Esophagus mucosa (tissue), 1 donor: ENCODE results near the gene TSPOAP1. TPM values are rescaled to one million over a fixed set of nuclear protein-coding genes. Genes with fewer than 3 reads are reported as not detected.
"Not testable (repeated sequence)": the region's sequence is repeated elsewhere in the genome, so short reads cannot be mapped to it uniquely, and the experiment has no call there.

ENCODE experiments used
- ATAC-seq: fragments of 200-7000 bp; cut with Tn5 transposase; one replicate; pipeline ENCODE4 v1.9.1; 2020
- total RNA-seq: library from RNA; stranded (reverse); gene quantifications from one replicate; pipeline ENCODE4 v1.2.4, GENCODE V29; 2023
- donor health status: DM: yes; HTN: yes; CAD: no.

Gene TSPOAP1
- total RNA-seq, 1 donor from 2014 or later: 2.6 TPM

DNA sequence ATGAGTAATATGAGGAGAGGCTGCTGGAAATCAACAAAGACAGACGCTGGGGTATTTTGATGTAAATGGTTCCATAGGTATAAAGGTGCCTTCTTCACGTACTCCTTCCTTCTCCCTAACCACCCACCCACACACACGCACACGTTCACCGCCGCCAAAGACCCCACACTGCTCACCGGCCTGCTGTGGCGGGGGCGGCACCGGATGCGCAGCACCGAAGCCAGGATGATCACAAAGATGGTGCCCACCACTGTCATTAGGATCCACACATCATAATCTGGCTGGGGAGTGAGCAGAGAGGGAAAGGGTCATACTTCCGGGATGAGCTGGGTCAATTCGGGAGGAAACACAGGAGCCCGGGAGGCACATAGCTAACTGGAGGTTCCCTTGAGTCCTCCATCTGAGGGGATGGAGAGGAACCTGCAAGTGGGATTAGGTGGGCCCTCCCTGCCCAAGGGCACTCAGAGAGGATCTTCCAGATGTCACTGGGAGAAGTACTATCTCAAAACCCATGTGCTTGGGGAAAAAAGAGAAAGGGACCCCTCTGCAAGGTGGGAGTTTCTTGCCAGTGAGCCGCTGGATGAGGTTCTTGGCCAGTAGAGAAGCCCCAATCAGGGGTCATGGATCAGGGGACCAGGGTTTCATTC, 33.9 kb upstream of the TSPOAP1 start:
- ATAC-seq: no peak

DNA sequence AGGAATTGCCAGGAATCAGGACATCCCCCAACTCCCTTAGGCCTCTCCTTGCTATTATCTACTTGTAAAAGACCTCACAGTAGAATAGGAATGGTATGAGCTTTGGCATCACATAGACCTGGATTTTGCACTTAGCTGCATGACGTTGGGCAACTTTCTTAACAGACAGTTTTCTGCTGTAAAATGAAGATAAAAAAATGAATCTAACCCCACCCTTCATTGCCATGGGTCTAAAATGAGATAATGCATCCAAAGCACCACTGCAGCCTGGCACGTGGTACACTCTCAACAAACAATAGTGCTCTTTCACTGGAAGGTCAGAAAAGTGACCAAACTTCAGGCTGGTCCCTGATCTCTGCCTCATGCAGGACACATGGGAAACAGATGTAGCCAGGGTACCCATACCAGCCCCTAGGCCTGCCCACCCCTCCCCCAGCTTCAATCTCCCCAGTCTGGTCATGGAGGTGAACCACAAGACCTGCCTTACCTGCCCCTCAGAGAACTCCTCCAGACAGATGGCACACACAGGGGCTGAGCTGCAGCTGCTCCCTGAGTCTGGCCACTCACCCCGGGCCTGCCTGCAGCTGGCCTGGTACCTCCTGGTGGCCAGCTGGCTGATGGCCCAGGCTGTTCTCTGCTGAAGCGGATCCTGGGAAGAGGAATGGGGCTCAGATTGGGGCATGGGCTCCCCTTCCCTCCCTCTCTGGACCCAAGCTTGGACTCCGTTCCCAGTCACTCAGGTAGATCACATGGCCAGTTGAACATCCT, 31.9 kb upstream of the TSPOAP1 start:
- ATAC-seq: no peak

DNA sequence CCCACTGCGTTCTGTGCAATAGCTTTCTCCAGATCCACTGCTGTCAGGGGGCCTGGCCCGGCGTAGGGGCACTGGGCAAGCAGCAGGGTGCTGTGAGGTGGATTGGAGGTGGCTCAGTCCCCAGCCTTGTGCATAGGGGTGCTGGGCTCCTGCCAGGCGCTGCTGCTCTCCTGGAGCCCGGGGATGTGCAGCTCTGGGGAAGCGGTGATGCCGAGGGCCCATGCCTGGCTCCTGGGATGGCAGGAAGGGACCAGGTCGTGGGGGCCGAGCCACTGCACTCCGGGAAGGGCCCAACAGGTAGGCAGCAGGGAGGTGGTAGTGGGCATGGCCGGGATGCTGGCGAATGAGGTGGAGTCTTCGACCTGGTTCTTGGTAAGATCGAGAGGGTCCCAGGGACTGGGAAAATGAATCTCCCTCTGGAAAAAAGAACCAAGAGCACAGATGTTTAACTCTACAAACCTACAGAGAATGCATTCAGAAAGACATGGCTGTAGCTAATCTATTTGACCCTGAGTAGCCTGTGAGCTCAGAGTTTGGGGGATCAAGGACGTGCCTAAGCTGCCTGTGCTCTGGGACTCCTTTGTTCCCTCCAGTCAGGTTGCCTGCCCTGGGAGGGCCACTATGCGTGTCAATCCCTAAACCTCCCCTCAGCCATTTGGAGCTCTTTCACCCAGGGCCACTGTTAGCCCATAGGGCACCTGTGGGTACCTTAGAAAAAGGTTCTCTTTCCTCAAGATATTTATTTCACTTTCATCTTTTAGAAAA, 30.0 kb upstream of the TSPOAP1 start:
- no peak for ATAC-seq

DNA sequence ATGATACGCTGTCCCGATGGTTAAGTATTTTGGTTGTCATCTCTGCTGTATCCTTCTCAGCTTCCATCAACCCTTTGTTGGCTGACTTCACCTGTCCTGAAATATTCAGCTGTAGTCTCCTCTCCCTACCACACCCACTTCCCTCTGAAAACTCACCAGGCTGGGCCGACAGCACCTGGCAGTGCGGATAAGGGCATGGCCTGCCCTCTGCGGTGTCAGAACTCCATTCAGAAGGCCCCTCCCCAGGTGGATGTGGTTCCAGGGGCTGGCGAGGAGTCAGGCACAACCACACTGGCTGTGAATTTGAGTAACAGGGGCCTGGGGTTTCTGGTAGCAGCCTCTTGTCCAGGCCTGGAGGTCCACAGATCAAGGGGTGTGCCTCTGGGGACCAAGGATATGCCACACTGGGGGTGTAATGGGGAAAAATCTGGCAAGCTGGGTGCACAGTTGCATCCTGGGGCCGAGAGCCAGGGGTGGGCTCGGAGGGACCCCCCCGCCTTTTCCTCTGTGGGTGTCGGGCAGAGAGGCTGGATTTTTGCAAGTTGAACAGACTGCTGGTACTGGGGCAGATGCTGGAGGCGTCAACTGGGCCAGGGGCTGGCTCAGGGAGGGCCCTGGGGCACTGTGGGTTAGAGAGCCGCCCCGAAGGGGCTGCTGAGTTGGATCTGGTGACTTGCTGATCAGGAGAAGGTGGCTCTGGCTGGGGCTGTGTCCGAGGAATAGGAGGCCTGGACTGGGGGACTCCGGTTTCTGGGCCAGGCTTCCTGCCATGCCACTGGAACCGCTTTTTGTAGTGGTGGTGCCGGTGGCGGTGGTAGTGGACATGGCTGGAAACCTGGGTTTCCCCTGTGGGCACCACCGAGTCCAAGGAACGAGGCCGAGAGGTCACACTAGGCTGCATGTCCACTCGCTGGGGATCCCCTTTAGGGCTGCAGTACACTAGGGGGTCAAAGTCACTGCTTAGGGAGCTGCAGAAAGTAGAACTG, 29.0 kb upstream of the TSPOAP1 start:
- ATAC-seq: peak; percentile 74

DNA sequence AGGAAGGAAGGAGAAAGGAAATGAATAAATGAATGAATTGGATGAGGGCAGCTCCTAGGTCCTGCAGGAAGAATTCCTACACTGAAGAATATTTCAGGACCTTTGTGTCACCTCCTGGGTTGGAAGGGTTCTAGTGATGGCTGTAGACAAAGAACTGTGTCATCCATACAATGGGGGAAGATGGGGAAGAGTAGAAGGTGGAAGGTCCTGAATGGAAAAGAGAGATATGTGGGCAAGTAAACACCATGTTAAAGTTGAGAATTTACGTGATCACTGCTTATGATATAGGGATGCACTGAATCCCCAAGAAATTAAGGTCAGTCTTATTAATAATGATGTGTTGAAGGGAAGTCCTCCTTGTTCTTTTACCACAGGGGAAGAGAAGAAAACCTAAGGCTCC, 27.6 kb upstream of the TSPOAP1 start:
- ATAC-seq: no peak

DNA sequence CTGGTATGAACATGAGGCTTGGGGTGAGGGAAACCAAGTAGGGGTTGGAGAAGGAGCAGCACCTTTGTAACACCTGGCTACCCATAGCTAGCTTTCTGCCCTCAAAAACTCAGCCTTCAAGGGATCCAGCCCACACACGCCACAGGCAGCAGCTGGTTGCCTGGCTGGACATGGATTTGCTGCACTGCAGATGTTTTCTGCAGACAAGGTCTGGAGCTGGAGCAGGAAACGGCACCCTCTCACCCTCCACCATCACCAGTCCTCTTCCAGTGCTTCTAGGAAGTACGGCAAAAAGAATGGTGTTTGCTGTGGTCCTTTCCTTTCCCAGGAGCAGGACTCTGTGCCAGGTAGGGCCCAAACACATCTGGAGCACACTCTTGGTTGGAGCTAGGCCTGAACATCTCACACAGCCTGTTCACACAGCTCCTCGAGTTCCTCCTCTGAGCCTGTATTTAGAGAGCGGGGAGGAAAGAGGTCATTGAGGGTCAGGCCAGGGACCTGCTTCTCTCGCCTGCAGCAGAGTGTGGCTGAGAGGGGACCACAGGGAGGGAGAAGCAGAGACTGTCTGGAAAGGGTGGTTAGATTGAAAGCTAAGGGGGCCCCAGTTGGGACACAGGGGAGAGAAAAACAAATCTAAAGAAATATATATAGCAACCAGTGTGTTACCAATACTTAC, 26.1 kb upstream of the TSPOAP1 start:
- ATAC-seq: no peak

DNA sequence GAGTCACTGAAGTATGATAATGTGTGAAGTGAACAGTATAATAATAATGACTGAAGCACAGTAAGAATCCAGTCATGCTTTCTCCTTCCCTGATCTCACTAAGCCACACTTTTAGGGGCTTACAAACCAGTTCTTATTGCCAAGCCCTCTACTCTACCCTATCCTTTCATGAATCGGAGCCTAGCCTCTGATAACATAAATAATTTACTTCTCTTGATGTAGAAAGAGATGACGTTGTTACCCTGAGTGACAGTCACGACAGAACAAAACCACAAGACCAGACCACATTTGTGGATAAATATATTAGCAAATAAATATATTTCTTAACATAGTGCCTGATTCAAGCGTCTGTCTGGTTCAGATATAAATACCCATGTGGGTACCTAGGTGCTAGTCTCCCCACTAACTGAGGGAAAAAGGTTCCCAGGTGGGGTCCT, 24.8 kb upstream of the TSPOAP1 start:
- no peak for ATAC-seq

DNA sequence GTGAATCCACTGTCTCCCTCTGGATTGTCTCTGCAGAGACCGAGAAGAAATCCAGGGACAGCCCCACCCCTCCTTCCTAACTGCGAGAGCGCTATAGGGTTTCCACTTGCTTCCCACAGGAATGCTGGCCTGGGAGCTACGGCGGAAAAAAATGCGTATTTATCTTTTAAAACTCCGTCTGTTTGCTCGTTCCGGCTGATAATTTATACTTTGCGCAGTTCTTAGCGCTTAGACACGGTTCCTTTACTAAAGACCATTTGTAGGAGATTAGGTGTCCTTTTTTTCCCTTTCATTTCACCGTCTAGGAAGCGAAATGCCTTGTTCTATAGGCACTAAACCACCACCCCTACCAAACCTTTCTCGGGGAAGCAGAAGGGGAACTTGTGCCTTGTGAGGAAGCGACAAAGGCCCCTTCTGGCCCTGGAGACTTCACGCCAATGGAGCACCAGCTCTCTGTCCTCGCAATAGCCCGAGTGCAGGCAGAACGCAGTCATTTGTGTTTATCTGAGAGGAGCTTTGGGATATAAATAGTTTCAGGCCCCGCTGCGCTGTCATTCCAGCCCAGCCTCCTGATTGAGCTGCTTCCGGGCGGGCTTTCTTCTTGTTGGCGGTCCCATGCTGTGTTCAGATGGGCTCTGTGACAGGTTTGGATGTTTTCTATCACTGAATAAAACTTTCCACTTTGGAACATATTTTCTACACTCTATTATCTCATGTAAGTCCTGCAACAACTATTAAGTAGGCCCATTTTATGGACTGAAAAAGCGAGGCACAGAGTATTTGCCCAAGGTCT, 24.2 kb upstream of the TSPOAP1 start:
- ATAC-seq: peak; percentile 17

DNA sequence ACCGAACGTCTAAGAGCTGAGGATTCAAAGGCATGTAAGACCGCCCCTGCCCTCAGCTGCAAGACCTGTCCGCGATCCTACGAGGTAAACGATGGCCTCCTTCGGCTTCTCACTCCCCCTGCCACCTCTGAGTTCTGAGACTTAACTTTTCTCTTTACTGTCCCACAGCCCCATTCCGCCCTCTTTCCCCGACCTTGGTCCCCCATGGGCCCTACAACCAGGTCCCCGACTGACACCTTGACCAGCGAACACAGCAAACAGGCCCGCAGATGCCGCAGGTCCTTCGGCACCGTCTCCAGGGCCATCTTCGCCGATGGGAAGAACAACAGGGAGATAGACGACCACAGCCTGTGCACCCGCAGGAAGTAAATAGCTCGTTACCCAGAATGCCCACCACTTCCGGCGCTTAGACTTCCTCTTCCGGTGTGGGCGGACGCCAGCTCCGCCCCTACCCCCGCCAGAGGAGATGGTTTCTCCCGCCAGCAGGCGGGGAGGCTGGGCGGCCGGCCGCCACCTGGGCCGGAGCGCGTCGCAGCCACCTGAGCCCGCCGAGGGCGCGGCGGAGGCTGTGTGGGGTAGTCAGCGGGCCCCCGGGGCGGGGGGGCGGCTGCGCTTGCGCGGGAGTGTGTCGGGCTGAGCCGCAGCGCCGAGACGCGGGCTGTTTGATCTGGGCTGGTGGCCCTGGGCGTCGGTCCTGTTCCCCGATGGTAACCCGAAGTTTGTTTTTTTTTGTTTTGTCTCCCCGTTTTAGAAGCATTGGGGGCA, 23.4 kb upstream of the TSPOAP1 start, which contains the start of gene SUPT4H1:
SUPT4H1 (minus strand) TSS at position 371 of the 765 bp plus-strand sequence; CDS start at position 305, 66 bp downstream.
- ATAC-seq: peak; percentile 97

DNA sequence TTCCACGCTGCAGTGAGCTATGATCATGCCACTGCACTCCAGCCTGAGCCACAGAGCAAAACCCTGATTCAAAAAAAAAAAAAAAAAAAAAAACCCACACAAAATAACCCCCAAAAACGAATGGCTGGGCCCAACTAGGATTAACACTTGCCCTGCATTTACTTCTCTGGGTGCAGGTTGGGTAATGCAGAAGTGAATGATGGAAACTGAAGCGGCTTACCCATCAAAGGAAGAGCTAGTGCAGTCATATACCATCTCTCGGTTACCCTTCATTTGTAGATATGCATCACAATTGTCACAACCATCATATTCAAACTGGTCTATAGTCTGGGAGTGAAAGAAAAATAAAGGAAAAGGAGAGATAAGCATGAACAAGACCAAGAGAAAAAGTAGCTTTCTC, 22.6 kb upstream of the TSPOAP1 start:
- ATAC-seq: no peak

DNA sequence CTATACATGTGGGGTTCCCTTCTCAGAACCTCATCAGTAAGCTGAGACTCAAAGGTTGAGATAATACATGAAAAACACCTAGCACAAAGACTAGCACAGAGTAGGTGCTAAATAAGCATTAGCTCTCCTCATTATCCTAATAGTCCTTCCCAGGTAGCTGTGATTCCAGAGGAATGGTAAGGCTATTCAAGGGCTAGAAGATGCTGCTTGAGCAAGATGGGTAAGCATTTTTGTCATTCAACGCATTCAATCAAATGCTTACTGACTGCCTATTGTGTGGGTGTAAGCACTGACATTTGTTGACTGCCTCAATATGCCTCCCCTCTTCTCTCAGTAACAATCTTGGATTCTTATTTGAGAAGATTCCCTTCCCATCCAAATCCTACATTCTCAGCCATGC, 19.4 kb upstream of the TSPOAP1 start:
- no peak for ATAC-seq

DNA sequence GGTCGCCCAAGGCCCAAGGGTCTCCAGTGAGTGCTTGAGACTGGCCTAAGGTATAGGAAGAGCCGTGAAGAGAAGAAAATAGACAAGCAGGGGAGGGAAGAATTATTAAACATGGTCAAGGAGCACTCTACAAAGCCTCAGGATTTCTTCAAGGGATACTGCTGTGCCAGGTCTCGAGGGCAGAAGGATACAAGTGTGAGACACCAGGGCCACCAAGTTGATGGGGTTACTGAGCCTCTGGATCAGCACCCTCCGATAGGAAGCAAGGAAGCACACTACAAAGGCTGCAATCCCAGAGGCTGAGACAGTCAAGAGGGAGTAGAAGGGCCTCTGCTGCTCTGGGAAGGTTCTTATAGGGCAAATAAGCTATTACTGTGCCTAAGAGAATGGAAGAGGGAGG, 16.9 kb upstream of the TSPOAP1 start:
- no peak for ATAC-seq

DNA sequence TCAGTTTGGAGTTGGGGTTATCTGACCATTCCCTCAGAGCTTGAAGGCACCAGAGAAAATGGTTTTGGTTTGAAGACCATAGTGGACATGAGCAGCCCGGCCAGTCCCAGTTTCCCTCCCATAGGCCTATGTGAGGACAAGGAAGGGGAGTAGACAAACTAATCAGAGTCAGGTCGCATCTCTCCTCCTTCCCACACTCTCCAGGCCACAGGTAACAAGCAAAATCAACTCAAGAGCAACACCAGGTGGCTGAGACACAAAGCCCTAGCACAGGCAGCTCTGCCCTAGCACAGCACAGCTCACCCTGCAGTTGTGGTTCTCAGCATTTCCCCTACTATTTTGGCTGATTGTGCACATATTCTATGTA, 16.2 kb upstream of the TSPOAP1 start:
- peak; percentile 55 for ATAC-seq

DNA sequence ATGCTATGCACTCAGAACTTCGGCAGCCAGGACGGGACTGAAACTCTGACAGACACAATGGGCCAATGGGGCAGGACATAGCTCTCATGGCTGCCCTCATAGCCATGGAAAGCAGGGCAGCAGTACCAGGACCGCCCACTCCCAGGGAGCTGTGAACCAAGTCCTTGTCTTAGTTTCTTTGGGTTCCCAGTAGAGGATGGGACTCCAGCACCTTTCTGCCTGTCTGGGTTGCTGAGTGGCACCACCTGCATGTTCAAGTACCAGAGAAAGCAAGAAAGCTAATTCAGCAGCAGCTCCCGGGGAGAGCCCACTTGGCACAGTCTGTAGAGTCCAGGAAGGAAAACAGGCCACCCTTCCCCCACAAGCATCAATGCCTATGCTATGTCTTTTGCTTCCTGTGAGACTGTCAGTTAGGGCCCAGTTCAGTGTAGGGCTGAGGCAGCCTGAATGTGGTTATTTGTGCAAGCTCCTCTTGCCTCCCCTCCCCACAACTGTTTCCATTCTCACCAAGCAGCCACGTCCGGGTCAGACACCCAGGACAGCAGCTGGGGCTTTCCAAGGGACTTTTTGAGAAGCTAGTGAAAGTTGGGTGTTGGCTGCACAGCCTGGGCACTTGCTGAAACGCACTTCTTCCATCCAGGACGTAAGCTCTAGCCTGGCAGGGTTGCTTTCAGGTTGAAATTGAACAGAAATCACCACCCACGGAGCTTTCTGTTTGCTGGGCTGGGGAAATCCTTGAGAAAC, 15.6 kb upstream of the TSPOAP1 start:
- peak; percentile 69 for ATAC-seq

DNA sequence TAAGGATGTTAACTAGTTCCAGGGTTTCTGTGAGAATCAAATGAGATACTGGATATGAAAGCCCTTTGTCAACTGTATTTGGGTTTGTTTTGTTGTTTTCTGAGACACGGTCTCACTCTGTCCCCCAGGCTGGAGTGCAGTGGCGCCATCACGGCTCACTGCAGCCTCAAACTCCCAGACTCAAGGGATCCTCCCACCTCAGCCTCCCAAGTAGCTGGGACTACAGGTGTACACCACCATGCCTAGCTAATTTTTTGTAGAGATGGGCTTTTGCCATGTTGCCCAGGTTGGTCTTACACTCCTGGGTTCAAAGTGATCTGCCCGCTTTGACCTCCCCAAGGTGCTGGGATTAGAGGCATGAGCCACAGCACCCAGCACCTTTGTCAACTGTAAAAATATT, 14.5 kb upstream of the TSPOAP1 start:
- no peak for ATAC-seq

DNA sequence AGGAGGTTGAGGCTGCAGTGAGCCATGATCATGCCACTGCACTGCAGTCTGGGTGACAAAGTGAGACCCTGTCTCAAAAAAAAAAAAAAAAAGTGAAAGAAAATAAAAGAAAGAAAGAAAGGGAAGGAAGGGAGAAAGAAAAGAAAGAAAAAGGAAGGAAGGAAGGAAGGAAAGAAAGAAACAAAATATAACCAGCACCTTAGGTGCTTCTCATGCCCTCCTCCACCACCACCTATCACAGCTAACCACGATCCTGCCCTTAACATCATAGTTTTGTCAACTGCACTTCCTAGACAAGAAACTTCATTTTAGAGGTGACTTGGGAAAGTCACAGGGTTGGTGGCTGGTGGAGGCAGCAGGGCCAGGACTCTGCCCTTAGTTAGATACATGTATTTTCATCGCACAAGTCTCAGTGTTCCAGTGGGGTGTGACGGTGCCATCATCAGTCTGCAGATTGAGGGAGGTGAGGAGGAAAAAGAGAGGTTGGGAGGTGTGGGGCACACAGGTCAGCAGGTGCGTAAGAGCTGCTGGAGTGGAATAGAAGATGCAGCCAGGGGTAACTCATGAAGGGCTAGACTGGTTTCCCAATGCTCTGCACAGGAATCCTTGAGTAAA, 13.4 kb upstream of the TSPOAP1 start:
- no peak for ATAC-seq

DNA sequence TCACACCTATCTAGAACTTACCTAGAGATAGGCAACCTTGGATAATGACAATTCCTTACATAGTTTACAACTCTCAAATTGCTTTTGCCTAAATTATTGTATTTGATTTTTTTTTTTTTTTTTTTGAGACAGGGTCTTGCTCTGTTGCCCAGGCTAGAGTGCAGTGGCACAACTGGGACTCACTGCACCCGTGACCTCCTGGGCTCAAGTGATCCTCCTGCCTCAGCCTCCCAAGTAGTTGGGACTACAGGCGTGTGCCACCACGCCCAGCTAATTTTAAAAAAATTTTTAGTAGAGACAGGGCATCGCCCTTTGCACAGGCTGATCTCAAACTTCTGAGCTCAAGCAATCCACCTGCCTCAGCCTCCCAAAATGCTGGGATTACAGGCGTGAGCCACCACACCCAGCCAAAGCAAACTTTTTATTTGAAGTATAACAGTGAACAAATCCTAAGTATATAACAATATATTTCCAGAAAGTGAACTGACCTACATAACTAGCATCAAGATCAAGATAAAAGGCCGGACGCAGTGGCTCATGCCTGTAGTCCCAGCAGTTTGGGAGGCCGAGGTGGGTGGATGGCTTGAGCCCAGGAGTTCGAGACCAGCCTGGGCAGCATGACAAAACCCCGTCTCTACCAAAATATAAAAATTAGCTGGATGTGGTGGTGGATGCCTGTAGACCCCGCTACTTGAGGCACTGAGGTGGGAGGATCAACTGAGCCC, 12.7 kb upstream of the TSPOAP1 start:
- not testable (repeated sequence) for ATAC-seq

DNA sequence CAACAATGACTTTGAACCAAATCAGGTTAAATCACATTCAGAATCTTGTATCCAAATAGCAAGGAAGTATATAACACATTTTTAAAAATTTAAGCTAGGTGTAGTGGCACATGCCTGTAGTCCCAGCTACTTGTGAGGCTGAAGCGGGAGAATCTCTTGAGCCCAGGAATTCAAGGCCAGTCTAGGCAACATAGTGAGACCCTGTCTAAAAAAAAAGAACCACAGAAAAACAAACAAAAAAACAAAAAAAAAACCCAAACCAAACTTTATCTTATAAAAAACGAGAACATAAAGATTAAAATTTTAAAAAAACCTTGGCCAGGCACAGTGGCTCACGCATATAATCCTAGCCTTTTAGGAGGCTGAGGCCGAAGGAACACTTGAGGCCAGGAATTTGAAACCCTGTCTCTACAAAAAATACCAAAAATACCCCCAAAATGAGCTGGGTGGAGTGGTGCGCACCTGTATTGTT, 11.8 kb upstream of the TSPOAP1 start:
- no peak for ATAC-seq
